Stomach (tissue), 9 donors: ENCODE results near the gene IDI1. TPM values are rescaled to one million over a fixed set of nuclear protein-coding genes. Genes with fewer than 3 reads are reported as not detected.

Experiments used
- DNase-seq, 2 donors: peaks; one replicate each; pipeline versions ENCODE4 v3.0.0 to v3.0.0-alpha.2; 2013 to 2019
- H3K27ac ChIP-seq, 5 donors: fragments of 200-600 bp in 4 of 5; sonication (generic) in 4 of 5; one replicate each; pipeline ENCODE4 v1.5.1; 2013 to 2019; ENCODE audit warnings: mild to moderate bottlenecking in 1 of 5, moderate library complexity in 1 of 5
- H3K27me3 ChIP-seq, 3 donors: fragments of 200-600 bp; sonication (generic); one replicate each; pipeline ENCODE4 v1.5.1; 2017 to 2019; ENCODE audit warnings: mixed run types in 1 of 3
- H3K36me3 ChIP-seq, 4 donors: fragments of 200-600 bp; sonication (generic); 1 replicate in 3 of 4; 2 replicates in 1 of 4; pipeline ENCODE4 v1.5.1; 2016 to 2019
- H3K4me1 ChIP-seq, 4 donors: fragments of 200-600 bp; sonication (generic); one replicate each; pipeline ENCODE4 v1.5.1; 2016 to 2019
- H3K4me3 ChIP-seq, 4 donors: fragments of 200-600 bp; sonication (generic) in 3 of 4; one replicate each; pipeline ENCODE4 v1.5.1; 2016 to 2019; ENCODE audit warnings: mild to moderate bottlenecking in 1 of 4
- H3K9me3 ChIP-seq, 4 donors: fragments of 200-600 bp; sonication (generic); one replicate each; pipeline ENCODE4 v1.5.1; 2016 to 2019
- CTCF ChIP-seq, 7 experiments: fragments of 450-650 bp in 4 of 7; fragments of 200-600 bp in 3 of 7; sonication (generic) in 3 of 7; IDR thresholded peaks; one replicate each; pipeline ENCODE4 v1.5.1; 2016 to 2019; ENCODE audit warnings: antibody characterized with exemption in 7 of 7, control low read depth in 2 of 7, mild to moderate bottlenecking in 1 of 7
- EP300 ChIP-seq: sonication (generic); formaldehyde crosslinking; IDR thresholded peaks from one replicate; pipeline ENCODE4 v1.6.1; 2017; ENCODE audit warnings: antibody characterized with exemption
- POLR2A ChIP-seq, 4 donors: fragments of 450-650 bp; IDR thresholded peaks; one replicate each; pipeline ENCODE4 v1.6.1; 2016; ENCODE audit warnings: antibody characterized with exemption in 4 of 4, control low read depth in 2 of 4, mild to moderate bottlenecking in 1 of 4, moderate library complexity in 1 of 4
- POLR2AphosphoS5 ChIP-seq, 3 donors: sonication (generic); formaldehyde crosslinking; IDR thresholded peaks; one replicate each; pipeline ENCODE4 v1.6.1; 2016; ENCODE audit warnings: antibody characterized with exemption in 3 of 3
- WGBS, 5 donors: extraction: QIAGEN DNeasy Blood & Tissue Kit in 3 of 5; methylation state at CpG; one replicate each; pipeline versions ENCODE4 v1.1.5 to v1.1.7; 2013 to 2018; 5-methylcytosine and 5-hydroxymethylcytosine counted together
- intact Hi-C: fragments of 100-400 bp; cut with DNase I; formaldehyde crosslinking; loops from one replicate; pipeline ENCODE4 v1.15.1; 2023; ENCODE audit warnings: low total_unique reads
- polyA plus RNA-seq, 3 donors: library from polyadenylated mRNA; stranded (reverse); fragments of 200-250 nt; gene quantifications; one replicate each; pipeline ENCODE4 v1.2.3, GENCODE V29; 2013
- total RNA-seq, 5 donors: library from RNA; depleted of rRNA; stranded (reverse); fragments of >200 nt; gene quantifications; one replicate each; pipeline versions ENCODE4 v1.1.0 to v1.2.3, GENCODE V29; 2014 to 2016
- donor health status: healthy with polysubstance abuse.
- donor health status: Bipolar disorder and iron deficiency.
- donor health status: healthy.

IDI1 gene
- total and polyA plus RNA-seq, 8 donors, result 18.4 to 79.1 (median 43.2) TPM

- DNase-seq, result no peak
- TF ChIP-seq EP300 (no peak), CTCF (IDR thresholded peaks at IDR 0.05) (no peak), POLR2A (IDR thresholded peaks at IDR 0.05) (no peak), POLR2AphosphoS5 (IDR thresholded peaks at IDR 0.05) (no peak)
- Histone ChIP-seq H3K36me3 (peaks cover 52 to 79% (median 78%) of the 10 kb centered on the region in 4 donors), H3K4me1 (peaks cover 0 to 12% (median 5%) of the 10 kb centered on the region in 4 donors), H3K4me3 (no peak overlapping the region), H3K9me3 (no peaks in the 10 kb centered on the region), H3K27me3 (no peaks in the 10 kb centered on the region), H3K27ac (no peak overlapping the region)
- WGBS, 5 donors, result 90 to 96% (median 95%) methylated on average over 6 of the region's 6 CpGs
- intact Hi-C loops, result loop anchor here (10.0 kb wide), 2 partner anchors 50 to 70 kb away; partner anchors contain the start of gene IDI1
Observed at GRCh38 chr10:994836-995558, 53.9 kb downstream of the IDI1 start.

- no peak for DNase-seq
- no peak overlapping the region for H3K27ac ChIP-seq
- TF ChIP-seq EP300, result no peak
- TF ChIP-seq CTCF (IDR thresholded peaks at IDR 0.05), result no peak
- TF ChIP-seq POLR2A (IDR thresholded peaks at IDR 0.05), result no peak
- no peak for TF ChIP-seq POLR2AphosphoS5 (IDR thresholded peaks at IDR 0.05)
- peaks cover 10 to 25% (median 17%) of the 10 kb centered on the region in 4 donors for H3K4me1 ChIP-seq
- no peaks in the 10 kb centered on the region for H3K27me3 ChIP-seq
- H3K9me3 ChIP-seq, result no peaks in the 10 kb centered on the region
- H3K4me3 ChIP-seq, result no peak overlapping the region
- intact Hi-C loops, result loop anchor here (10.0 kb wide), 2 partner anchors 52 to 68 kb away; partner anchors contain the start of gene IDI1
- peaks cover 31 to 58% (median 57%) of the 10 kb centered on the region in 4 donors for H3K36me3 ChIP-seq
Observed at GRCh38 chr10:992871-993270, 56.0 kb downstream of the IDI1 start.

- Histone ChIP-seq H3K4me1 (peaks cover 11 to 29% (median 20%) of the 10 kb centered on the region in 4 donors), H3K27ac (no peak overlapping the region), H3K4me3 (no peak overlapping the region), H3K36me3 (peaks cover 27 to 54% (median 53%) of the 10 kb centered on the region in 4 donors), H3K27me3 (no peaks in the 10 kb centered on the region), H3K9me3 (no peaks in the 10 kb centered on the region)
- intact Hi-C loops, result loop anchor here (10.0 kb wide), 2 partner anchors 52 to 68 kb away; partner anchors contain the start of gene IDI1
- DNase-seq, result no peak
- TF ChIP-seq POLR2AphosphoS5 (IDR thresholded peaks at IDR 0.05) (no peak), POLR2A (IDR thresholded peaks at IDR 0.05) (no peak), CTCF (IDR thresholded peaks at IDR 0.05) (no peak), EP300 (no peak)
- 89 to 95% (median 94%) methylated on average over 6 of the region's 6 CpGs for WGBS, 5 donors
Observed at GRCh38 chr10:992467-992866, 56.5 kb downstream of the IDI1 start.

- TF ChIP-seq CTCF (IDR thresholded peaks at IDR 0.05) (no peak), POLR2AphosphoS5 (IDR thresholded peaks at IDR 0.05) (no peak), EP300 (no peak), POLR2A (IDR thresholded peaks at IDR 0.05) (no peak)
- peaks cover 24 to 45% (median 37%) of the 10 kb centered on the region in 4 donors for H3K4me1 ChIP-seq
- DNase-seq, result no peak
- no peak overlapping the region for H3K4me3 ChIP-seq
- no peaks in the 10 kb centered on the region for H3K27me3 ChIP-seq
- H3K36me3 ChIP-seq, result peaks cover 11 to 37% (median 36%) of the 10 kb centered on the region in 4 donors
- 88 to 97% (median 95%) methylated on average over 6 of the region's 6 CpGs for WGBS, 5 donors
- intact Hi-C loops, result loop anchor here (10.0 kb wide), 2 partner anchors 54 to 66 kb away; partner anchors contain the start of gene IDI1
- H3K9me3 ChIP-seq, result no peaks in the 10 kb centered on the region
- H3K27ac ChIP-seq, result no peak overlapping the region
Observed at GRCh38 chr10:990808-991207, 58.1 kb downstream of the IDI1 start.

Other genes with a start within 250 kb of the IDI1 start
- 100 to 1,000 TPM in 2 of 5 donors, 10 to 100 TPM in 3; 33.6 to 269 (median 87.0) TPM for gene LARP4B, start 117.4 kb downstream of the IDI1 start, total RNA-seq
- 10 to 100 TPM; 11.8 to 15.3 (median 13.2) TPM for gene LARP4B, start 117.4 kb downstream of the IDI1 start, polyA plus RNA-seq
- gene GTPBP4, start 60.7 kb downstream of the IDI1 start, total RNA-seq, result 10 to 100 TPM in 4 of 5 donors, 1 to 10 TPM in 1; 8.8 to 61.7 (median 28.1) TPM
- 10 to 100 TPM; 13.3 to 17.4 (median 16.2) TPM for gene GTPBP4, start 60.7 kb downstream of the IDI1 start, polyA plus RNA-seq
- gene IDI2, start 23.3 kb downstream of the IDI1 start, total RNA-seq, result 1 to 10 TPM in 1 of 5 donors, not detected in 4; 2.9 TPM
- not detected for gene IDI2, start 23.3 kb downstream of the IDI1 start, polyA plus RNA-seq
- gene WDR37, start 7.3 kb upstream of the IDI1 start, total RNA-seq, result 100 to 1,000 TPM in 1 of 5 donors, 10 to 100 TPM in 4; 11.9 to 165 (median 18.0) TPM
- gene WDR37, start 7.3 kb upstream of the IDI1 start, polyA plus RNA-seq, result 1 to 10 TPM; 5.3 to 5.7 (median 5.3) TPM